Measurements from ENCODE around the gene THOC5. TPM values are rescaled to one million over a fixed set of nuclear protein-coding genes. Genes with fewer than 3 reads are reported as not detected.
"Not testable (repeated sequence)": the region's sequence is repeated elsewhere in the genome, so short reads cannot be mapped to it uniquely, and the experiment has no call there.

THOC5 gene
- total RNA-seq, 2 experiments from 2014 or later: 63.9 to 71.7 TPM

- H3K27me3 Mint-ChIP-seq: no peaks in the 10 kb centered on the region
Measured at GRCh38 chr22:29503811-29504372, 49.7 kb downstream of the THOC5 start.

GRCh38 chr22:29499852-29500251 is 53.7 kb downstream of the THOC5 start:
- DNase-seq: no peak
- Mint-ChIP-seq H3K9me3 (no peaks in the 10 kb centered on the region), H3K4me1 (no peaks in the 10 kb centered on the region), H3K36me3 (peaks cover 6% of the 10 kb centered on the region), H3K4me3 (no peak overlapping the region), H3K27me3 (no peaks in the 10 kb centered on the region), H3K27ac (no peak overlapping the region)

More at GRCh38 chr22:29503811-29504372, 49.7 kb downstream of the THOC5 start:
- DNase-seq: no peak
- Mint-ChIP-seq H3K36me3 (peaks cover 11% of the 10 kb centered on the region), H3K4me3 (no peak overlapping the region), H3K27ac (no peak overlapping the region), H3K9me3 (no peaks in the 10 kb centered on the region), H3K4me1 (no peaks in the 10 kb centered on the region)

- no peak overlapping the region for H3K4me3 Mint-ChIP-seq
Measured at GRCh38 chr22:29493636-29494035, 59.9 kb downstream of the THOC5 start.

GRCh38 chr22:29491012-29491411 is 62.5 kb downstream of the THOC5 start:
- DNase-seq: no peak
- Mint-ChIP-seq H3K4me1 (no peaks in the 10 kb centered on the region), H3K9me3 (peaks cover 3% of the 10 kb centered on the region), H3K4me3 (no peak overlapping the region), H3K27me3 (no peaks in the 10 kb centered on the region), H3K36me3 (peaks cover 12% of the 10 kb centered on the region), H3K27ac (no peak overlapping the region)

More at GRCh38 chr22:29493636-29494035, 59.9 kb downstream of the THOC5 start:
- H3K27ac Mint-ChIP-seq: no peak overlapping the region
- no peak for DNase-seq
- H3K9me3 Mint-ChIP-seq: peaks cover 3% of the 10 kb centered on the region
- no peaks in the 10 kb centered on the region for H3K27me3 Mint-ChIP-seq
- H3K4me1 Mint-ChIP-seq: no peaks in the 10 kb centered on the region
- H3K36me3 Mint-ChIP-seq: peaks cover 12% of the 10 kb centered on the region

GRCh38 chr22:29489127-29489780 is 64.3 kb downstream of the THOC5 start:
- not testable (repeated sequence) for H3K4me1 Mint-ChIP-seq, DNase-seq, H3K27ac Mint-ChIP-seq

GRCh38 chr22:29487426-29487986 is 66.1 kb downstream of the THOC5 start:
- Mint-ChIP-seq H3K36me3 (no peaks in the 10 kb centered on the region), H3K9me3 (no peaks in the 10 kb centered on the region), H3K27ac (no peak overlapping the region), H3K4me1 (no peaks in the 10 kb centered on the region), H3K4me3 (no peak overlapping the region), H3K27me3 (no peaks in the 10 kb centered on the region)
- DNase-seq: no peak

More at GRCh38 chr22:29489127-29489780, 64.3 kb downstream of the THOC5 start:
- not testable (repeated sequence) for H3K9me3 Mint-ChIP-seq, H3K36me3 Mint-ChIP-seq, H3K27me3 Mint-ChIP-seq, H3K4me3 Mint-ChIP-seq

GRCh38 chr22:29485448-29485847 is 68.1 kb downstream of the THOC5 start:
- Mint-ChIP-seq H3K36me3 (peaks cover 2% of the 10 kb centered on the region), H3K27ac (peak overlapping the region; percentile 12), H3K27me3 (peaks cover 14% of the 10 kb centered on the region), H3K4me3 (no peak overlapping the region), H3K9me3 (no peaks in the 10 kb centered on the region), H3K4me1 (peaks cover 3% of the 10 kb centered on the region)
- DNase-seq: no peak

GRCh38 chr22:29484642-29485041 is 68.9 kb downstream of the THOC5 start:
- Mint-ChIP-seq H3K36me3 (peaks cover 2% of the 10 kb centered on the region), H3K4me1 (peaks cover 3% of the 10 kb centered on the region), H3K27ac (no peak overlapping the region), H3K4me3 (no peak overlapping the region), H3K9me3 (no peaks in the 10 kb centered on the region), H3K27me3 (peaks cover 17% of the 10 kb centered on the region)
- DNase-seq: no peak

- Mint-ChIP-seq H3K36me3 (peaks cover 2% of the 10 kb centered on the region), H3K4me1 (peaks cover 8% of the 10 kb centered on the region), H3K9me3 (no peaks in the 10 kb centered on the region), H3K4me3 (no peak overlapping the region), H3K27me3 (peaks cover 31% of the 10 kb centered on the region), H3K27ac (no peak overlapping the region)
- no peak for DNase-seq
Measured at GRCh38 chr22:29483254-29483653, 70.3 kb downstream of the THOC5 start.

- Mint-ChIP-seq H3K4me3 (no peak overlapping the region), H3K4me1 (peaks cover 8% of the 10 kb centered on the region), H3K27ac (no peak overlapping the region), H3K9me3 (no peaks in the 10 kb centered on the region), H3K27me3 (peaks cover 36% of the 10 kb centered on the region), H3K36me3 (peaks cover 2% of the 10 kb centered on the region)
- no peak for DNase-seq
Measured at GRCh38 chr22:29482726-29483125, 70.8 kb downstream of the THOC5 start.

- no peak for DNase-seq
- Mint-ChIP-seq H3K4me3 (peak overlapping the region; percentile 68), H3K36me3 (peaks cover 2% of the 10 kb centered on the region), H3K4me1 (peaks cover 8% of the 10 kb centered on the region), H3K9me3 (no peaks in the 10 kb centered on the region), H3K27me3 (peaks cover 39% of the 10 kb centered on the region), H3K27ac (no peak overlapping the region)
Measured at GRCh38 chr22:29482253-29482652, 71.3 kb downstream of the THOC5 start.

- Mint-ChIP-seq H3K27me3 (peaks cover 43% of the 10 kb centered on the region), H3K27ac (no peak overlapping the region), H3K36me3 (peaks cover 2% of the 10 kb centered on the region), H3K9me3 (no peaks in the 10 kb centered on the region), H3K4me3 (peak overlapping the region; percentile 68), H3K4me1 (peaks cover 8% of the 10 kb centered on the region)
- no peak for DNase-seq
Measured at GRCh38 chr22:29481265-29482000, 72.1 kb downstream of the THOC5 start.

GRCh38 chr22:29480512-29481264 is 72.9 kb downstream of the THOC5 start:
- Mint-ChIP-seq H3K27ac (no peak overlapping the region), H3K36me3 (peaks cover 2% of the 10 kb centered on the region), H3K27me3 (peaks cover 46% of the 10 kb centered on the region), H3K9me3 (no peaks in the 10 kb centered on the region), H3K4me3 (peak overlapping the region; percentile 68), H3K4me1 (peaks cover 8% of the 10 kb centered on the region)
- DNase-seq: peak; percentile 70

GRCh38 chr22:29480262-29480511 is 73.4 kb downstream of the THOC5 start:
- Mint-ChIP-seq H3K4me3 (no peak overlapping the region), H3K4me1 (peaks cover 8% of the 10 kb centered on the region), H3K27me3 (peaks cover 50% of the 10 kb centered on the region), H3K9me3 (no peaks in the 10 kb centered on the region), H3K27ac (no peak overlapping the region), H3K36me3 (peaks cover 2% of the 10 kb centered on the region)
- no peak for DNase-seq
